Adipocyte (in vitro differentiated cells): ENCODE results near the gene PRC1.
A peak's percentile ranks its signal among the peaks of the same experiment; 100 is the strongest.

Experiments used
- DNase-seq: peaks from one replicate; pipeline ENCODE4 v3.0.0-alpha.2; 2015; ENCODE audit warnings: low read depth
- H3K27me3 ChIP-seq: replicated peaks from 2 replicates; pipeline ENCODE4 v1.7.0; 2013; ENCODE audit warnings: mild to moderate bottlenecking, low read length, moderate library complexity; ENCODE audit not compliant: control insufficient read depth, insufficient read depth
- H3K36me3 ChIP-seq: 2 replicates; pipeline ENCODE4 v1.7.0; 2013; ENCODE audit warnings: low read length, mild to moderate bottlenecking, moderate library complexity; ENCODE audit not compliant: control insufficient read depth, insufficient read depth, severe bottlenecking
- H3K4me1 ChIP-seq: 2 replicates; pipeline ENCODE4 v1.7.0; 2013; ENCODE audit warnings: mild to moderate bottlenecking, low read length, moderate library complexity; ENCODE audit not compliant: control insufficient read depth, insufficient read depth
- H3K4me3 ChIP-seq: 2 replicates; pipeline ENCODE4 v1.7.0; 2013; ENCODE audit warnings: mild to moderate bottlenecking, low read length, moderate library complexity
- H3K9ac ChIP-seq: 2 replicates; pipeline ENCODE4 v1.7.0; 2013; ENCODE audit warnings: mild to moderate bottlenecking, low read length, moderate library complexity
- H3K9me3 ChIP-seq: 2 replicates; pipeline ENCODE4 v1.7.0; 2013; ENCODE audit warnings: mild to moderate bottlenecking, low read length, moderate library complexity; ENCODE audit not compliant: control insufficient read depth

Gene PRC1

DNA sequence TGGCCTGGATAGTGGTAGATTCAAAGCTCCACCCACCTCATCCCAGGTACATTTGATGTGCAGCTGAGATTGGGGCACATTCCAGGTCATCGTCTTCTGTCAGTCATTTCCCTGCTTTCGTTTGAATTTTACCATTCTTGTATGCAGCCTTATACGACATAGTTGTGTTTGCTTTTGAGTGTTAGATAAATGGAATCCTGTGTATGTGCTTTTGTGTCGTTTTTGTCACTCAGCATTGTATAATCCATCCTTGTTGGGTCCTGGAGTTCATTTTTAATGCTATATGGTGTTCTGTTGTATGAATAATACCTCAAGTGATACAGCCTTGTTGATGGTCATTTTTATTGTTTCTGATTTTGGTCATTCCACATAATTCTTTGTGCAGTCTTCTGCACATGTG is 32.3 kb downstream of the PRC1 start:
- Histone ChIP-seq H3K9me3 (no peaks in the 10 kb centered on the region), H3K4me3 (no peak overlapping the region), H3K27me3 (no peaks in the 10 kb centered on the region), H3K4me1 (peaks cover 9% of the 10 kb centered on the region), H3K36me3 (peaks cover 23% of the 10 kb centered on the region), H3K9ac (no peak overlapping the region)
- DNase-seq, result no peak

GRCh38 chr15:90960298-90961091 is 33.8 kb downstream of the PRC1 start:
- Histone ChIP-seq H3K36me3 (peaks cover 14% of the 10 kb centered on the region), H3K4me1 (peaks cover 16% of the 10 kb centered on the region), H3K9ac (no peak overlapping the region), H3K9me3 (no peaks in the 10 kb centered on the region), H3K4me3 (no peak overlapping the region), H3K27me3 (no peaks in the 10 kb centered on the region)
- no peak for DNase-seq

DNA sequence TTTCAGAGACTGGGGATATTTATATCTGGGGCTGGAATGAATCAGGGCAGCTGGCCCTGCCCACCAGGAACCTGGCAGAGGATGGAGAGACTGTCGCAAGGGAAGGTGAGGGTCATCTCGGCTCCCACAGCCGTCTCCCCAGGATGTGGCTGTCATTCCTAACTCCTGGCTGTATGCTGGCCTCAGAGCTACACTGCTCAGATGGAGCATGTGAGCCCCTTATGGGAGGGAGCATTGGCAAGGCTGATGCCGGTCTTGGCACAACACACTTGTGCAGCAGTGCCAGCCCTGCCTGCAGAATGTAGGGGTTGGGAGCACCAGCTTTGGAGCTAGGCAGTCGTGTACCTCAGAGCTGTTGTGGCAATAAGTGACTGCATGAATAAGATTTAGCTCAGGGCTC is 34.4 kb downstream of the PRC1 start:
- H3K4me3 ChIP-seq, result no peak overlapping the region
- peak; percentile 20 for DNase-seq
- no peak overlapping the region for H3K9ac ChIP-seq
- H3K27me3 ChIP-seq, result no peaks in the 10 kb centered on the region
- no peaks in the 10 kb centered on the region for H3K9me3 ChIP-seq
- H3K36me3 ChIP-seq, result peaks cover 14% of the 10 kb centered on the region
- peaks cover 16% of the 10 kb centered on the region for H3K4me1 ChIP-seq

DNA sequence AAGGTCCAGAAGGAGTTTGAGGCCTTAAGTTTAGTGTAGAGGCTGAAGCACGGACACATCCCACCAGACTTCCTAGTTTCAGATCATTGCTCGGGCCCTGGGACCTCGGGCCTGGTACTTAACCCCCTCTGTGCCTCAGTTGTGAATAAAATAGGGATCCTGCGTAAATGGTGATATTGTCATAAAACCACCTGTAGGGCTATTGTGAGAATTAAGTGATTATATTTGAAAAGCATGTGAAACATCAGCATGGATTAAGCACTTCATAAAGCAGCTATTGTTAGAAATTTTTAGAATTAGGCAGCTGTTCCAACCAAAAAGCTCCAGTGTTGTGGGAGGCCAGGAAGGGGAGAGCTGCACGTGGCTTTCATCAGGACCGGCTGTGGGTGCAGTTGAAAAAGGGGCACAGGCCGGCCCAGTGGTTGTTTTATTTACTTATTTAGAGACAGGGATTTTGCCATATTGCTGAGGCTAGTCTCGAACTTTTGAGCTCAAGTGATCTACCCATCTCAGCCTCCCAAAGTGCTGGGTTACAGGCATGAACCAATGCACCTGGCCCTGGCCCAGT is 35.2 kb downstream of the PRC1 start:
- H3K36me3 ChIP-seq, result peaks cover 14% of the 10 kb centered on the region
- H3K4me1 ChIP-seq, result peaks cover 16% of the 10 kb centered on the region
- no peak overlapping the region for H3K9ac ChIP-seq
- no peaks in the 10 kb centered on the region for H3K27me3 ChIP-seq
- H3K9me3 ChIP-seq, result no peaks in the 10 kb centered on the region
- no peak for DNase-seq
- no peak overlapping the region for H3K4me3 ChIP-seq

DNA sequence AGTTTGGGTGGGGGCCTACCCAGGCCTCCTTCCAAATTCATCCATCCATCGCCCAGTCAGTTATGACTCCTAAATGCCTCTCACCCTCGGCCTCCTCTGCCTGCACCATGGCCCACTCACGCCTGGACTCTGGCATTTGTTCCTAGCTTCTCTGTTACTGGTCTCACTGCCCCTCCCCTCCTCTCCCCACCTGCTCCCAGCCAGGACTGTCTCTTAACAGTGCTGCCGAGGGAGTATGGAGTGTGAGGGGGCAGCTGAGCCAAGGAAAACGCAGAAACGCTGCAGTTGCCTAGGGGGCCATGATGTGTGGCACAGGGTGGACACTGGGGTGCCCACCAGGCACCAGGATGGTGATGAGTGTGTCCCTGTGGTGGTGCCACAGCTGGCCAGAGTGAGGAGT is 36.5 kb downstream of the PRC1 start:
- DNase-seq, result no peak
- H3K4me3 ChIP-seq, result peak overlapping the region; percentile 80
- H3K9ac ChIP-seq, result peak overlapping the region; percentile 83
- H3K4me1 ChIP-seq, result peaks cover 16% of the 10 kb centered on the region
- no peaks in the 10 kb centered on the region for H3K27me3 ChIP-seq
- H3K36me3 ChIP-seq, result peaks cover 26% of the 10 kb centered on the region
- H3K9me3 ChIP-seq, result no peaks in the 10 kb centered on the region

- peak; percentile 59 for DNase-seq
- H3K36me3 ChIP-seq, result peaks cover 31% of the 10 kb centered on the region
- H3K9ac ChIP-seq, result peak overlapping the region; percentile 83
- H3K27me3 ChIP-seq, result no peaks in the 10 kb centered on the region
- H3K4me3 ChIP-seq, result peak overlapping the region; percentile 80
- H3K9me3 ChIP-seq, result no peaks in the 10 kb centered on the region
- peaks cover 16% of the 10 kb centered on the region for H3K4me1 ChIP-seq
Observed at GRCh38 chr15:90957031-90957790, 37.1 kb downstream of the PRC1 start.

DNA sequence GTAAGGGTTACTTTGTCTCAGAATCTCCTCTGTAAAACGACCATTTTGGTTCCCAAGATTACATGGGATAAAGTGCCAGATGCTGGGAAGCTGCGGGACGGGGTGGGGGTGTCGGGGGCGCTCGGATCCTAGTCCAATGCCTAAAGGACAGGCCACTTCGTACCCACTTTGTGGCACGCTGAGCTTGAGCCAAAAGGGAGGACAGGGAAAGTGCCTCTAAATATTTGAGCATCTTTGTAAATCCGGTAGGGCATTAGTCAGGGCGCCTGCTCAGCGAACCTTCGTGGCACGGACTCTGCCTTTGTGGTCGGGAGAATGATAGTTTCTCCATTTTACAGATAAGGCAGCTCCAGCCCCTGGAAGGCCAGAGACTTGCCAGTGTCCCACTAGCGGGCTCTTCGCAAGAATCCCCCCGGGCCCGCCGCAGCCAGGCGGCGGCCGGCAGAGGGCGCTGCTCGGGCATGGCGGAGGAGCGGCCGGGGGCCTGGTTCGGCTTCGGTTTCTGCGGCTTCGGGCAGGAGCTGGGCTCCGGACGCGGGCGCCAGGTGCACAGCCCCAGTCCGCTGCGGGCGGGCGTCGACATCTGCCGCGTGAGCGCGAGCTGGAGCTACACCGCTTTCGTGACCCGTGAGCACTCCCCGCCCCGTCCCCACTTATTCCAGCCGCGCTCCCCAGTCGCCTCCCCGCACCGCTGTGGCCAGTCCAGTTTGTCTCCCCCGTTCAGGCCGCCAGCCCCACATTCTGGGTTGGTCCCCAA is 37.9 kb downstream of the PRC1 start:
- H3K36me3 ChIP-seq, result peaks cover 32% of the 10 kb centered on the region
- DNase-seq, result peak; percentile 91
- H3K4me3 ChIP-seq, result peak overlapping the region; percentile 80
- H3K4me1 ChIP-seq, result peaks cover 16% of the 10 kb centered on the region
- H3K9me3 ChIP-seq, result no peaks in the 10 kb centered on the region
- H3K9ac ChIP-seq, result peak overlapping the region; percentile 83
- H3K27me3 ChIP-seq, result no peaks in the 10 kb centered on the region

DNA sequence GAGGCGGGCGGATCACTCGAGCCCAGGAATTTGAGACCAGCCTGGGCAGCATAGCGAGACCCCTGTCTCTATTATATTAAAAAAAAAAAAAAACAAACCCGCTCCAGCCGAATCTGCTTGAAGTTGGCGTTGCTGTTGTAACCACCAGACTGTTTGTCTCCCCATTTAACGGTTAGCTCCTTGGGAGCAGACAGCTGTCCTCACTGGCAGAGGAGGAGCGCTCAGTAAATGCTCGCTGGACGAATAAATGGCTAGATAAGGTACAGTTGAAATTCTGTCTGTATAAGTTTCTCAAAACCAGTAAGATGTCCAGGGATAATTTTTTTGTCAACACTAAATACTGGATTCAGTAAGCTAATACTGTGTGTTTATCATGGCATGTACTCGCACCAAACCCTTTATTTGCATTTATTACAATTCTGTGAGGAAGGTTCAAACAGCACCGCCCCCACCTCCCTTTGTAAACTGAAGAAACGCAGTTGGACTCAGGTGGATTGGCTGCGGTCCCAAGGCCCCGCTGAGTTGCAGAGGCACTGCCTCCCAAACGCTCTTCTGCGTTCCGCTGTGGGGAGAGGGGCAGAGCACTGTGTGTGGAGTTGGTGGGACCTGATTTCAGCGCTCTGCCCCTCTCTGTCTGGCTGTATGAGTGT is 38.6 kb downstream of the PRC1 start:
- DNase-seq, result no peak
- no peaks in the 10 kb centered on the region for H3K27me3 ChIP-seq

DNA sequence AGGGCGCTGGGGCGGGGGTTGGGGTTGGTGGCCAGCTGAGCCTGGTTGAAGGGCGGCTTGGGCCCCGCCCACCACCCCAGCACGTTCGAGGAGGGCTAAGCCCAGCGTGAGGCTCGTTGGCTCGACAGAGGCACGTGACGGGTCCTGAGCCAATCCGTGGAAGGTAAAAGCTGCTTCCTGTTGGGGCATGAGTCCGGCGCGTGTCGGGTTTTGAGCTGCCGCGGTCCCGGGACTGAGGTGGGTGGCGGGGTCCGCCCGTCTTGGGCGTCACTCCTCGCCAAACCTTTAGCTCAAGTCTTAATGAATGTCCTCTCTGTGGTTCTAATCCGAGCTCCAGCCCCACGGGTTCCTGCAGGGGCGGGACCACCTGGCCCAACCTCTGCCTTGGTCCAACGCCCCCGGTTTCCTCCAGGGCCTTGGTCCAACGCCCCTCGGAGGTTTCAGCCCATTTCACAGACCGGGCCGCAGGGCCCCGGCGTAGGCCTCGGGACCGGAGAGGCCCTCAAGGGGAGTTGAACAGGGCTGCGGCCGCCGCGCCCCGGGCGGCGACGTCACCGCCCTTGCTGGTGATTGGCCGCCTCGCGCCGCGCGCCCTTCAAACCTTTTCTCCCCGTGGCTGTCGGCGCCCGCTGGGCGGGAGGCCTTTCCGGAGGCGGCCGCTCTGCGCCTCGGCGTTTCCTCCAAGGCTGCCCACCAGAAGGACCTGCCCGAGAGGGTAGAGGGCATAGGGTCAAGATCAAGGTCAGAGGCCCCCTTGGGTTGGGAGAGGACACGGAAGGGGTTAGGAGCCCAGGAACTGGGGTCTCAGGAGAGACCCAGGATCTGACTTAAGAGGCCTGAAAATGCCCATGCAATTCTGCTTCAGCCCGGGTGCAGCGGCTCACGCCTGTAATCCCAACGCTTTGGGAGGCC is 39.4 kb downstream of the PRC1 start, which contains the start of gene RCCD1:
Gene RCCD1, plus strand, starts transcription at position 173 of the 912 bp plus-strand sequence. CDS start 1,851 bp downstream, outside the sequence.
- Histone ChIP-seq H3K27me3 (no peaks in the 10 kb centered on the region), H3K36me3 (peaks cover 40% of the 10 kb centered on the region), H3K9me3 (no peaks in the 10 kb centered on the region), H3K4me1 (peaks cover 16% of the 10 kb centered on the region), H3K4me3 (peak within 1 kb of the TSS; percentile 93), H3K9ac (peak within 1 kb of the TSS; percentile 92)
- peak; percentile 98 for DNase-seq

More for the DNA sequence above, 38.6 kb downstream of the PRC1 start:
- peak overlapping the region; percentile 92 for H3K9ac ChIP-seq
- peaks cover 16% of the 10 kb centered on the region for H3K4me1 ChIP-seq
- H3K4me3 ChIP-seq, result peak overlapping the region; percentile 93
- peaks cover 32% of the 10 kb centered on the region for H3K36me3 ChIP-seq
- no peaks in the 10 kb centered on the region for H3K9me3 ChIP-seq
